D721Med (cell line): Measurements from ENCODE around the gene EXOC4.

Experiments
- DNase-seq: peaks from one replicate; pipeline ENCODE4 v3.0.0; 2011; ENCODE audit warnings: low spot score; ENCODE audit not compliant: insufficient read length
- FAIRE-seq: peaks from 2 replicates; lab custom pipeline; 2011; peaks lifted over from hg19 to GRCh38; lab: Jason Lieb, UNC
- TF ChIP-seq, protein P1 (sequence below): IDR thresholded peaks from 2 replicates; pipeline ENCODE4 v1.5.1; 2012; ENCODE audit warnings: mild to moderate bottlenecking, control low read depth; ENCODE audit not compliant: insufficient read depth; ENCODE audit errors: missing control alignments

EXOC4 gene

DNA sequence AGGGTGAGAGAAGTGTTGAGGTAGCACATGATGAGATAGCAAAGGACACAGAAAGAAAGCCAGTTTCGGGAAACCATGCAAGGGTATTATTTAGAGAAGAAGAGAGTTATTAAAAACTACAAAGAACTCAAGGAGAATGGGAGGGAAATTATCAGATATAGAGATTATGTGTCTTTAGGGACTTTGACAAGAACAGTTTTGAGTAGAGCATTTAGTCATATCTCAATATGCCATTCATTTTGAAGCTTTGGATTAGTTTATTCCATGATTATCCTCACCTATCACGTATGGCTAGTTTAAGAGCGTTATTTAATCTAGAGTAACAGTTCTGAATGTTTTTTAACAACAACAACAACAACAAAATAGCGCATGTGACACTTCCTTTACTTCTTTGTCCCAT is 409.4 kb downstream of the EXOC4 start:
- no peak for DNase-seq
- TF ChIP-seq, protein P1, sequence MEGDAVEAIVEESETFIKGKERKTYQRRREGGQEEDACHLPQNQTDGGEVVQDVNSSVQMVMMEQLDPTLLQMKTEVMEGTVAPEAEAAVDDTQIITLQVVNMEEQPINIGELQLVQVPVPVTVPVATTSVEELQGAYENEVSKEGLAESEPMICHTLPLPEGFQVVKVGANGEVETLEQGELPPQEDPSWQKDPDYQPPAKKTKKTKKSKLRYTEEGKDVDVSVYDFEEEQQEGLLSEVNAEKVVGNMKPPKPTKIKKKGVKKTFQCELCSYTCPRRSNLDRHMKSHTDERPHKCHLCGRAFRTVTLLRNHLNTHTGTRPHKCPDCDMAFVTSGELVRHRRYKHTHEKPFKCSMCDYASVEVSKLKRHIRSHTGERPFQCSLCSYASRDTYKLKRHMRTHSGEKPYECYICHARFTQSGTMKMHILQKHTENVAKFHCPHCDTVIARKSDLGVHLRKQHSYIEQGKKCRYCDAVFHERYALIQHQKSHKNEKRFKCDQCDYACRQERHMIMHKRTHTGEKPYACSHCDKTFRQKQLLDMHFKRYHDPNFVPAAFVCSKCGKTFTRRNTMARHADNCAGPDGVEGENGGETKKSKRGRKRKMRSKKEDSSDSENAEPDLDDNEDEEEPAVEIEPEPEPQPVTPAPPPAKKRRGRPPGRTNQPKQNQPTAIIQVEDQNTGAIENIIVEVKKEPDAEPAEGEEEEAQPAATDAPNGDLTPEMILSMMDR: no peak
- FAIRE-seq: no peak

DNA sequence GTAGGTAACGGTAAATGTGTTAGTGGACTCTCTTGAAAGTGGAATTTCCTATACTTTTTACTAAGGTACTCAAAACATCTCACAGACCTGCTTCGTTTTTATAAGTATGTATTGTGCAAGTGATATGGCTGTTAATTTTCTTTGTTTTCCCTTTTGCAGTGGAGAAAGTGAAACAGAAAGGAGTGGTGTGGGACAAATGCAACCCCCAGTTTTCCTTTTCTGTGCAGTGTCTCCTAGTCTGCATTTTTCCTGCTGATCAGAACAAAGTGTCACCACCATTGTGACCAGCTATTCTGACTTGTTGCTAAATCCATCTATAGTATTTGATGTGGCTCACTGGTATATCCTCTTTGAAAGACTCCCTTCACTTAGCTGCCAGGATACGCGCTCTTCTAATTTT is 410.0 kb downstream of the EXOC4 start:
- FAIRE-seq: no peak
- TF ChIP-seq, protein P1: no peak

DNA sequence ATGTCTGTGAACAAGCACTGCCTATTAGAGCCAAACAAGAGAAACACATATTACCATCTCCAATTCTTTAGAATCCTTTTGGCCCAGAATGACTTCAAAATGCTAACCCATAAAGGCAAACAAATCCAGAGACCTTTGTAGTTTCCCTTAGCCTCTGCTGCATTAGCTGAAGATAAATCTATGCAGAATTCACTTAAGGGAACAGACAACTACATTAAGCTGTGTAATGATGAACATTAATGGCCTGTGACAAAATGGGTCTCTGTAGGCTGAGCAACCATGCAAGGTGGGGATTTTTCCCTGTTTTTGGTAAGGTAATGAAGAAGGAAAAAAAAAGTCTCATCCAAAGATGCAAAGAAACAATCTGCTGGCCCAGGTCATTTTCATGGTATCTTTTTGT is 411.6 kb downstream of the EXOC4 start:
- FAIRE-seq (no peak), DNase-seq (no peak)
- TF ChIP-seq, protein P1: no peak

More for the DNA sequence above, 410.0 kb downstream of the EXOC4 start:
- DNase-seq: no peak

DNA sequence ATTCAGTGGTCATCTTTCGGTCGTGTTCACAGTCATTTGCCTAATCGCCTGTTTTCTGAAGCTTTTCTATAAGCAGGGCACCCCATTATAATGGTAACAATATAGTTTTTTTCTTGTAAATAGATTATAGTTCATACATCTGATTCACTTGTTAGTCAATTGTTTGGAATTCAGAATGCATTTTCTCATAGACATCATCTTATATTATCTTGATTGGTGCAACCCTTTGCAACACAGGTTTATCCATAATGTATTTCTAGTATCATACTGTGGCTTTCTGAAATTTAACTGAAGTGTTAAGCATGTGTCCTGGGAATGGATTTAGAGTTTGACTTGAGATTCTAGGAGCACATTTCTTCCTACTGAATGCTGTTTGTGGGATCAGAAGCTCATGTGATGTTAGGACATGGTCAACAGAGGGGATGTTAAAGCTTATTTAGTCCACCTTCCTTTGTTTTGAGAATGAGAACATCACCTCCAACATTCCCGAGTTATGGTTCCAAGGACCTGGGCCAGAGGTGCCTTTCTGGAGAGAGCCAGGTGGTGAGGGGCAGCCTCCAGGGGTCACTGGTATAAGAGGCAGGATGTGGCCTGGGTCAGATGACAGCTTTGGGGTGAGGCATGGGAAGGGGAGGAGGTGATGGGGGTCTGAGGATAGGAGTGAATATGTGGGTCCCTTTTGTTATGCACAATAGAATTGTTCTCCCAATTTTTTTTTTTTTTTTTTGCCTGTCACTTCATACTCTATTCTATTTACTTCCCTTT is 415.6 kb downstream of the EXOC4 start:
- no peak for FAIRE-seq

DNA sequence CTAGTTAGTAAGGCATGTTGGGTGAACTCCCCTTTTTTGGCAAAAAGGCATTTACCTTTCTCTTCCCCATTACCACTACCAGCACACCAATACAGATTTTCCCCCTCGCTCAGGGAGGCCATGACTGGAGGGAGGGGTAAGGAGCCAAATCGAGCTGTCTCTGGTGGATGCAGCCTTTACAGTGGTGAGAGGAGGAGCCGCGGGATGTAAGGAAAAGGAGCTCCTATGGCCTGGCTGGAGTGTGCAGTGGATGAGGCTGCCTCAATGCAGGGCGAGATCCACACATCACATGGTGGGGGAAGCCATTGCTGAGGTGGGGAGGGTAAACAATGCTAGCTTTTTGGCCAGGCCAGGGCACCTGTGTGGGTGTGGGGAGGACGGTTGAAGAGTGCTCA is 416.2 kb downstream of the EXOC4 start:
- DNase-seq (no peak), FAIRE-seq (no peak)

More for the DNA sequence above, 415.6 kb downstream of the EXOC4 start:
- TF ChIP-seq, protein P1: no peak
- no peak for DNase-seq

DNA sequence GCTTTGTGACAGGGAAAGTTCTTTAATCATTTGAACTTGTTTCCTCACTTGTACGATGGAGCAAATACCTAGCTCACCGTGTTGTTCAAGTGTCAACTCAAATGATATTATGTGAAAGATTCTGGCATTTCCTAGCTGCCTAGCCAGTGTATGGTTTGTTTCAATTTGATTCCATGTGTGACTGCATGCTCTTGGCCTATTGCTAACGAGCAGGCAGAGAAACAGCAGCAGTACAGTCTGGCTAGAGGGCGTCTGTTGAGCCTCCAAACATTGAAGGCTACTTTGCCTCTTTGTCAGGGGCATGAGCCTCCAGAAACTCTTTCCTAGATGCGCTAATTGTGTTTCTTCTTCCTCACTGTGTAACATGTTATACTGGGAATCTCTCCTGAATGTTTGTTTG is 417.4 kb downstream of the EXOC4 start:
- TF ChIP-seq, protein P1: no peak
- no peak for FAIRE-seq

More for the DNA sequence above, 416.2 kb downstream of the EXOC4 start:
- TF ChIP-seq, protein P1: no peak

DNA sequence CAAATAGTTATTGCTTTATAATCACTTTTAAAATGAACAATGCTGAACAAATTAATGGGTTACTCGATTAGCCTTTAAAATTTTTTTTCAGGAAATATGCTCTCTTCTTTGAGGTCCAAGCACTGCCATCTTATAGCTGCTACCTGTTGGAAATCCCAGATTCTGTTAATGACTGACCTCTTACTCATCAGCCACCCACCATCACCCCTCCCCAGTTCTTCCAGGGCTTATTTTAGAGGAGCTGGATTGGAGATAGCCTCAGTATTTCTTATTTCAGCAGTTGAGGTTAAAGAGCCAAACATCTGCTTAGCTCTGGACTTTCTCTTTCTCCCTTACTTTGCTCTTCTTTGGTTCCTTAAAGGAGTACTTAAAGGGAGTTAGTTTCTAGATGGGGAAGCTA is 420.0 kb downstream of the EXOC4 start:
- DNase-seq (no peak), FAIRE-seq (no peak)
- TF ChIP-seq, protein P1: no peak

More for the DNA sequence above, 417.4 kb downstream of the EXOC4 start:
- DNase-seq: no peak
